ENCODE results near the gene EID2B. TPM values are rescaled to one million over a fixed set of nuclear protein-coding genes. Genes with fewer than 3 reads are reported as not detected.

Gene EID2B
- total RNA-seq, 1 experiment from 2014 or later, result 2.2 TPM

DNA sequence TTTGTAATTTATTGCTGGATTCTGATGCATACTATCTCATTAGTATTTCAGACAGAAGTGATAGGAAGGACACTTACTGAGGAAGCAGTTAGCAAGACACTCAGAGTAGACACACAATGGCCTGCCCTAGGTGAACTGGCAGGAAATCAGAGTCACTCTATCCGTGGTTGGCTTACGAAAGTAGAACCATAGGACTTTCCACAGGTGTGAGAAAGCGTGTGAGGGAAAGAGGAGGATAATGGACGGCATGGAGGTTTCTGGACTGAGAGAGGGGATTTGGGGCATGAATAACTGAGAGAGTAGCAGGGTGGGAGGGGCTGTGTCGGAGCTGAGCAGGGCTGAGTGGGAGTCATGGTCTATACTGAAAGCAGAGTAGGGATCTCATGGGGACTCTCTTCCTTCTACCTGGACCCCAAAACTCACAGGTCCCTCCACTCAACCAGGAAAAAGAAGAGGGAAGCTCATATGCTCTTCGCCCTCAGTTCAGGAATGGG is 26.0 kb upstream of the EID2B start:
- no peak overlapping the region for H4K8ac ChIP-seq (replicated peaks; ENCODE audit: insufficient read length, low read depth, low read length)
- H3K56ac ChIP-seq (ENCODE audit: insufficient read length, low read depth, low read length), result no peak overlapping the region
- Mint-ChIP-seq H3K27me3 (ENCODE audit: low read depth) (peaks cover 6% of the 10 kb centered on the region), H3K36me3 (ENCODE audit: insufficient read depth in 1 of 3, low read depth in 3 of 3) (no peaks in the 10 kb centered on the region), H3K4me3 (no peak overlapping the region), H3K9me3 (no peaks in the 10 kb centered on the region), H3K4me1 (peaks cover 0 to 3% of the 10 kb centered on the region in 2 experiments; a peak in 1 of 4 replicates), H3K27ac (no peak overlapping the region; a peak in 2 of 7 replicates)
- H3K27me3 ChIP-seq (ENCODE audit: insufficient read depth, low read length), result no peaks in the 10 kb centered on the region
- H3K27ac ChIP-seq (ENCODE audit: insufficient read length, low read depth, low read length), result no peak overlapping the region
- no peaks in the 10 kb centered on the region for H3K79me2 ChIP-seq (ENCODE audit: insufficient read depth, low read length)
- TF ChIP-seq, protein P1, sequence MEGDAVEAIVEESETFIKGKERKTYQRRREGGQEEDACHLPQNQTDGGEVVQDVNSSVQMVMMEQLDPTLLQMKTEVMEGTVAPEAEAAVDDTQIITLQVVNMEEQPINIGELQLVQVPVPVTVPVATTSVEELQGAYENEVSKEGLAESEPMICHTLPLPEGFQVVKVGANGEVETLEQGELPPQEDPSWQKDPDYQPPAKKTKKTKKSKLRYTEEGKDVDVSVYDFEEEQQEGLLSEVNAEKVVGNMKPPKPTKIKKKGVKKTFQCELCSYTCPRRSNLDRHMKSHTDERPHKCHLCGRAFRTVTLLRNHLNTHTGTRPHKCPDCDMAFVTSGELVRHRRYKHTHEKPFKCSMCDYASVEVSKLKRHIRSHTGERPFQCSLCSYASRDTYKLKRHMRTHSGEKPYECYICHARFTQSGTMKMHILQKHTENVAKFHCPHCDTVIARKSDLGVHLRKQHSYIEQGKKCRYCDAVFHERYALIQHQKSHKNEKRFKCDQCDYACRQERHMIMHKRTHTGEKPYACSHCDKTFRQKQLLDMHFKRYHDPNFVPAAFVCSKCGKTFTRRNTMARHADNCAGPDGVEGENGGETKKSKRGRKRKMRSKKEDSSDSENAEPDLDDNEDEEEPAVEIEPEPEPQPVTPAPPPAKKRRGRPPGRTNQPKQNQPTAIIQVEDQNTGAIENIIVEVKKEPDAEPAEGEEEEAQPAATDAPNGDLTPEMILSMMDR (conservative IDR thresholded peaks at IDR 0.05), result no peak
- H3K79me1 ChIP-seq (ENCODE audit: insufficient read depth, low read depth, low read length, poor library complexity, severe bottlenecking), result no peaks in the 10 kb centered on the region
- no peak overlapping the region for H2BK20ac ChIP-seq (ENCODE audit: low read depth, low read length, poor library complexity, severe bottlenecking)
- H2BK15ac ChIP-seq (ENCODE audit: low read depth, low read length), result no peak overlapping the region
- H3K4me1 ChIP-seq (ENCODE audit: insufficient read depth, low read length), result no peaks in the 10 kb centered on the region
- no peak overlapping the region for H4K91ac ChIP-seq (ENCODE audit: insufficient read length, low read depth, low read length)
- WGBS (ENCODE audit: extremely low coverage, insufficient read length, low lambda C conversion rate), result no CpG with 5 or more reads among the region's 6 CpGs
- no peaks in the 10 kb centered on the region for H3K9me3 ChIP-seq (ENCODE audit: control insufficient read depth, low read depth, low read length)
- no peak overlapping the region for H2BK120ac ChIP-seq (ENCODE audit: low read depth, low read length, poor library complexity, severe bottlenecking)
- H2AK5ac ChIP-seq (ENCODE audit: insufficient read length, low read length), result no peak overlapping the region
- no peak for DNase-seq
- no peak overlapping the region for H3K14ac ChIP-seq (ENCODE audit: insufficient read depth, low read length)
- no peak overlapping the region for H3K4me2 ChIP-seq (ENCODE audit: insufficient read depth, insufficient read length, low read length)
- H4K20me1 ChIP-seq (ENCODE audit: control insufficient read depth, insufficient read depth, insufficient read length), result no peaks in the 10 kb centered on the region
- H3K9ac ChIP-seq (ENCODE audit: extremely low read depth, insufficient read length, low read length), result no peak overlapping the region
- no peak overlapping the region for H2AFZ ChIP-seq (ENCODE audit: low read length)
- no peak overlapping the region for H2BK12ac ChIP-seq (ENCODE audit: insufficient read length, low read depth, low read length)
- no peak overlapping the region for H3K18ac ChIP-seq (ENCODE audit: insufficient read length, low read depth, low read length)
- no peak overlapping the region for H4K5ac ChIP-seq (ENCODE audit: insufficient read length, low read depth, low read length)
- H3T11ph ChIP-seq (ENCODE audit: low read length), result no peak overlapping the region
- no peak overlapping the region for H3K23ac ChIP-seq (ENCODE audit: insufficient read length, low read depth, low read length)
- H2BK5ac ChIP-seq (ENCODE audit: insufficient read length, low read length), result no peak overlapping the region
- no peak overlapping the region for H3K4ac ChIP-seq (ENCODE audit: low read depth, low read length)
- H3K23me2 ChIP-seq (ENCODE audit: insufficient read length, low read depth, low read length, poor library complexity, severe bottlenecking), result no peaks in the 10 kb centered on the region
